HEK293 (cell line): Measurements from ENCODE around the gene PIP5K1B.

ENCODE experiments used
- CTCF ChIA-PET: fragments of 350-600 bp; formaldehyde crosslinking; extraction: SDS; loops from one replicate; lab custom pipeline; 2021; ENCODE audit warnings: antibody characterized with exemption; lab: Yijun Ruan, JAX
- POLR2A ChIA-PET: fragments of 300-600 bp; formaldehyde crosslinking; extraction: SDS; loops from one replicate; lab custom pipeline; 2020; ENCODE audit warnings: antibody characterized with exemption, inconsistent platforms; lab: Yijun Ruan, JAX
- H3K27ac ChIP-seq: fragments of 200-500 bp; sonication (Bioruptor generic); 2 replicates; pipeline ENCODE4 v1.5.1; 2014; ENCODE audit warnings: low read depth, low read length, control low read depth, inconsistent platforms; ENCODE audit errors: extremely low read depth
- H3K36me3 ChIP-seq, 2 experiments: fragments of 200-500 bp in 1 of 2; sonication (Bioruptor generic) in 1 of 2; 1 replicate in 1 of 2; 2 replicates in 1 of 2; pipeline ENCODE4 v1.5.1; 2014 to 2017; ENCODE audit warnings: inconsistent platforms in 2 of 2, low read length in 2 of 2; ENCODE audit not compliant: control insufficient read depth in 2 of 2, insufficient read depth in 1 of 2
- H3K4me1 ChIP-seq: fragments of 200-500 bp; sonication (Bioruptor generic); 2 replicates; pipeline ENCODE4 v1.5.1; 2014; ENCODE audit warnings: mild to moderate bottlenecking, low read length, inconsistent platforms; ENCODE audit not compliant: control insufficient read depth, insufficient read depth
- H3K4me3 ChIP-seq: 2 replicates; pipeline ENCODE4 v1.5.1; 2011; ENCODE audit warnings: low read depth, mild to moderate bottlenecking, control low read depth, low read length, moderate library complexity
- H3K9me3 ChIP-seq: fragments of 200-500 bp; sonication (Bioruptor generic); 2 replicates; pipeline ENCODE4 v1.5.1; 2014; ENCODE audit warnings: low read depth, low read length, inconsistent platforms; ENCODE audit not compliant: control insufficient read depth, insufficient read depth
- PBX3 ChIP-seq: sonication (generic); formaldehyde crosslinking; IDR thresholded peaks from 2 replicates; pipeline ENCODE4 v1.8.1; 2022; ENCODE audit warnings: mild to moderate bottlenecking, moderate library complexity, missing genetic modification reagents
- REPIN1 ChIP-seq: fragments of 450-650 bp; formaldehyde crosslinking; IDR thresholded peaks from 2 replicates; pipeline ENCODE4 v1.5.1; 2017; ENCODE audit warnings: missing biosample characterization, missing genetic modification characterization, low read depth
- SP7 ChIP-seq: fragments of 450-650 bp; formaldehyde crosslinking; IDR thresholded peaks from 2 replicates; pipeline ENCODE4 v1.5.1; 2016; ENCODE audit warnings: missing biosample characterization, missing genetic modification characterization
- YY2 ChIP-seq: fragments of 450-650 bp; formaldehyde crosslinking; IDR thresholded peaks from 2 replicates; pipeline ENCODE4 v1.5.1; 2016; ENCODE audit warnings: missing biosample characterization, missing genetic modification characterization
- ZFP69B ChIP-seq: fragments of 450-650 bp; formaldehyde crosslinking; IDR thresholded peaks from 2 replicates; pipeline ENCODE4 v1.5.1; 2016; ENCODE audit warnings: missing biosample characterization, missing genetic modification characterization
- ZNF202 ChIP-seq: fragments of 450-650 bp; formaldehyde crosslinking; IDR thresholded peaks from 2 replicates; pipeline ENCODE4 v1.5.1; 2016; ENCODE audit warnings: missing biosample characterization, missing genetic modification characterization, borderline replicate concordance
- ZNF211 ChIP-seq: fragments of 450-650 bp; formaldehyde crosslinking; IDR thresholded peaks from 2 replicates; pipeline ENCODE4 v1.5.1; 2016; ENCODE audit warnings: low read depth, missing biosample characterization, missing genetic modification characterization
- ZNF302 ChIP-seq: fragments of 450-650 bp; formaldehyde crosslinking; IDR thresholded peaks from 2 replicates; pipeline ENCODE4 v1.5.1; 2016; ENCODE audit warnings: missing biosample characterization, missing genetic modification characterization, low read depth
- ZNF354C ChIP-seq: fragments of 450-650 bp; formaldehyde crosslinking; IDR thresholded peaks from 2 replicates; pipeline ENCODE4 v1.5.1; 2016; ENCODE audit warnings: missing biosample characterization, missing genetic modification characterization, low read depth, borderline replicate concordance
- ZNF391 ChIP-seq: fragments of 450-650 bp; formaldehyde crosslinking; IDR thresholded peaks from 2 replicates; pipeline ENCODE4 v1.5.1; 2016; ENCODE audit warnings: low read depth, missing biosample characterization, missing genetic modification characterization, borderline replicate concordance
- ZNF473 ChIP-seq: fragments of 450-650 bp; formaldehyde crosslinking; IDR thresholded peaks from 2 replicates; pipeline ENCODE4 v1.5.1; 2017; ENCODE audit warnings: missing biosample characterization, missing genetic modification characterization
- ZNF544 ChIP-seq: fragments of 450-650 bp; formaldehyde crosslinking; IDR thresholded peaks from 2 replicates; pipeline ENCODE4 v1.5.0; 2017; ENCODE audit warnings: missing biosample characterization, missing genetic modification characterization
- ZNF549 ChIP-seq: fragments of 450-650 bp; IDR thresholded peaks from 2 replicates; pipeline ENCODE4 v1.5.1; 2018; ENCODE audit warnings: missing biosample characterization, missing genetic modification characterization, mild to moderate bottlenecking, inconsistent platforms, moderate library complexity
- ZNF624 ChIP-seq: fragments of 450-650 bp; formaldehyde crosslinking; IDR thresholded peaks from 2 replicates; pipeline ENCODE4 v1.5.1; 2017; ENCODE audit warnings: missing biosample characterization, missing genetic modification characterization
- ZNF677 ChIP-seq: fragments of 450-650 bp; IDR thresholded peaks from 2 replicates; pipeline ENCODE4 v1.5.0; 2018; ENCODE audit warnings: missing biosample characterization, mild to moderate bottlenecking, missing genetic modification characterization, moderate library complexity
- ZNF701 ChIP-seq: fragments of 450-650 bp; formaldehyde crosslinking; IDR thresholded peaks from 2 replicates; pipeline ENCODE4 v1.5.1; 2016; ENCODE audit warnings: missing biosample characterization, missing genetic modification characterization
- ZNF776 ChIP-seq: fragments of 450-650 bp; formaldehyde crosslinking; IDR thresholded peaks from 2 replicates; pipeline ENCODE4 v1.5.0; 2017; ENCODE audit warnings: missing biosample characterization, missing genetic modification characterization, borderline replicate concordance
- ZNF791 ChIP-seq: fragments of 450-650 bp; formaldehyde crosslinking; IDR thresholded peaks from 2 replicates; pipeline ENCODE4 v1.5.1; 2016; ENCODE audit warnings: missing biosample characterization, missing genetic modification characterization
- ZSCAN30 ChIP-seq: fragments of 450-650 bp; IDR thresholded peaks from 2 replicates; pipeline ENCODE4 v1.5.1; 2018; ENCODE audit warnings: missing biosample characterization, mild to moderate bottlenecking, missing genetic modification characterization, moderate library complexity
- TF ChIP-seq, protein P1 (sequence below): fragments of 450-650 bp; formaldehyde crosslinking; IDR thresholded peaks from 2 replicates; pipeline ENCODE4 v1.5.1; 2016; ENCODE audit warnings: missing biosample characterization, missing genetic modification characterization
- TF ChIP-seq, protein P2 (sequence below): fragments of 450-650 bp; formaldehyde crosslinking; IDR thresholded peaks from 2 replicates; pipeline ENCODE4 v1.5.1; 2016; ENCODE audit warnings: missing biosample characterization, missing genetic modification characterization
- TF ChIP-seq, protein P3 (sequence below): fragments of 450-650 bp; formaldehyde crosslinking; conservative IDR thresholded peaks from 2 replicates; pipeline ENCODE4 v1.5.1; 2016; ENCODE audit warnings: low read depth, missing biosample characterization, missing genetic modification characterization

The PIP5K1B gene

GRCh38 chr9:68998812-68999211 lies 293.8 kb downstream of the PIP5K1B start (continued):
- TF ChIP-seq ZNF391 (tag by site-specific recombination) (no peak), ZNF211 (tag by site-specific recombination) (no peak), ZNF776 (tag by site-specific recombination) (no peak), ZNF302 (tag by site-specific recombination) (no peak), ZSCAN30 (no peak), ZNF624 (tag by site-specific recombination) (no peak), PBX3 (CRISPR knock-in tag) (no peak), ZNF202 (tag by site-specific recombination) (no peak), ZNF701 (tag by site-specific recombination) (no peak)
- TF ChIP-seq, protein P1, sequence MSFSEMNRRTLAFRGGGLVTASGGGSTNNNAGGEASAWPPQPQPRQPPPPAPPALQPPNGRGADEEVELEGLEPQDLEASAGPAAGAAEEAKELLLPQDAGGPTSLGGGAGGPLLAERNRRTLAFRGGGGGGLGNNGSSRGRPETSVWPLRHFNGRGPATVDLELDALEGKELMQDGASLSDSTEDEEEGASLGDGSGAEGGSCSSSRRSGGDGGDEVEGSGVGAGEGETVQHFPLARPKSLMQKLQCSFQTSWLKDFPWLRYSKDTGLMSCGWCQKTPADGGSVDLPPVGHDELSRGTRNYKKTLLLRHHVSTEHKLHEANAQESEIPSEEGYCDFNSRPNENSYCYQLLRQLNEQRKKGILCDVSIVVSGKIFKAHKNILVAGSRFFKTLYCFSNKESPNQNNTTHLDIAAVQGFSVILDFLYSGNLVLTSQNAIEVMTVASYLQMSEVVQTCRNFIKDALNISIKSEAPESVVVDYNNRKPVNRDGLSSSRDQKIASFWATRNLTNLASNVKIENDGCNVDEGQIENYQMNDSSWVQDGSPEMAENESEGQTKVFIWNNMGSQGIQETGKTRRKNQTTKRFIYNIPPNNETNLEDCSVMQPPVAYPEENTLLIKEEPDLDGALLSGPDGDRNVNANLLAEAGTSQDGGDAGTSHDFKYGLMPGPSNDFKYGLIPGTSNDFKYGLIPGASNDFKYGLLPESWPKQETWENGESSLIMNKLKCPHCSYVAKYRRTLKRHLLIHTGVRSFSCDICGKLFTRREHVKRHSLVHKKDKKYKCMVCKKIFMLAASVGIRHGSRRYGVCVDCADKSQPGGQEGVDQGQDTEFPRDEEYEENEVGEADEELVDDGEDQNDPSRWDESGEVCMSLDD (tag by site-specific recombination), result no peak

DNA sequence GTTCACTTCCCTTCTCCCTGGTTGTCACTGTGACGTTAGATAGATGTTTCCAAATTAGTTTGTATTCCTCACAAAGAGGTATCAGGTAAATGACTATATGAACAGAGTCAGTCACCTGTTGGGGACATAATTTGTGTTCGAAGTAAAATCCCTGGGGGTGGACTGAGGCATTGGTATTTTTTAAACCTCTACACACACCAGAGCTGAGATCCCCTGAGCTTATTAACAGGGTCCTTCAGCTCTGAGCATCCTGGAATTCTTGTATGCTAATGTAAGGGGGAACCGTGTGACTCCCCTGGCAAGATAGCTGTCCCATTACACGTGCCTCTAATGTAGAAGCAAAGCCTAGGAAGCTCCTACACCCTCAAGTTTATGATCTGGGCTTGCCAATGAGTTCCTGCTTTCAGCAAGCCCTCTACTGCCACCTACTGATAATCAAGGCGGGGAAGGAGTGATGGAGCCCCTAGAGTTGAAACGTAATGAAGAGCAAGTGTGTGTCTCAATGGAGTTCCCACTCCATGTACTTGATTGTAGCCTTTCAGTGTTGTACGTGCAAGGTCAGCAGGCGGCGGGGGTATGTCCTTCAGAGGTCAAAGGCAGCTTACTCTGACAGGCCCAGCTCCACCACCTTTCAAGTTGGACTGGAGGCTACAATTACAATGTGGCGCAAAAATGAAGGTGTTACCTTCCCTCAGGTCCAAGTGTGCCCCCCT lies 294.5 kb downstream of the PIP5K1B start:
- no peak overlapping the region for H3K4me3 ChIP-seq
- ChIA-PET POLR2A (interaction anchor here (1.0 kb wide), 1 partner anchor 220 kb away, joined by 4 read pairs; a partner anchor contains a TSS), CTCF (interaction anchor here (0.5 to 6.0 kb wide), 35 partner anchors 9 to 492 kb away, joined by 3 to 71 read pairs (median 4); no protein-coding TSS in a partner anchor)
- H3K27ac ChIP-seq, result no peak overlapping the region
- no peaks in the 10 kb centered on the region for H3K36me3 ChIP-seq
- no peaks in the 10 kb centered on the region for H3K4me1 ChIP-seq
- no peaks in the 10 kb centered on the region for H3K9me3 ChIP-seq
- TF ChIP-seq, protein P2, sequence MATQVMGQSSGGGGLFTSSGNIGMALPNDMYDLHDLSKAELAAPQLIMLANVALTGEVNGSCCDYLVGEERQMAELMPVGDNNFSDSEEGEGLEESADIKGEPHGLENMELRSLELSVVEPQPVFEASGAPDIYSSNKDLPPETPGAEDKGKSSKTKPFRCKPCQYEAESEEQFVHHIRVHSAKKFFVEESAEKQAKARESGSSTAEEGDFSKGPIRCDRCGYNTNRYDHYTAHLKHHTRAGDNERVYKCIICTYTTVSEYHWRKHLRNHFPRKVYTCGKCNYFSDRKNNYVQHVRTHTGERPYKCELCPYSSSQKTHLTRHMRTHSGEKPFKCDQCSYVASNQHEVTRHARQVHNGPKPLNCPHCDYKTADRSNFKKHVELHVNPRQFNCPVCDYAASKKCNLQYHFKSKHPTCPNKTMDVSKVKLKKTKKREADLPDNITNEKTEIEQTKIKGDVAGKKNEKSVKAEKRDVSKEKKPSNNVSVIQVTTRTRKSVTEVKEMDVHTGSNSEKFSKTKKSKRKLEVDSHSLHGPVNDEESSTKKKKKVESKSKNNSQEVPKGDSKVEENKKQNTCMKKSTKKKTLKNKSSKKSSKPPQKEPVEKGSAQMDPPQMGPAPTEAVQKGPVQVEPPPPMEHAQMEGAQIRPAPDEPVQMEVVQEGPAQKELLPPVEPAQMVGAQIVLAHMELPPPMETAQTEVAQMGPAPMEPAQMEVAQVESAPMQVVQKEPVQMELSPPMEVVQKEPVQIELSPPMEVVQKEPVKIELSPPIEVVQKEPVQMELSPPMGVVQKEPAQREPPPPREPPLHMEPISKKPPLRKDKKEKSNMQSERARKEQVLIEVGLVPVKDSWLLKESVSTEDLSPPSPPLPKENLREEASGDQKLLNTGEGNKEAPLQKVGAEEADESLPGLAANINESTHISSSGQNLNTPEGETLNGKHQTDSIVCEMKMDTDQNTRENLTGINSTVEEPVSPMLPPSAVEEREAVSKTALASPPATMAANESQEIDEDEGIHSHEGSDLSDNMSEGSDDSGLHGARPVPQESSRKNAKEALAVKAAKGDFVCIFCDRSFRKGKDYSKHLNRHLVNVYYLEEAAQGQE (tag by site-specific recombination), result no peak
- TF ChIP-seq ZNF354C (tag by site-specific recombination) (no peak), SP7 (tag by site-specific recombination) (no peak), ZNF549 (tag by site-specific recombination) (no peak), ZNF544 (tag by site-specific recombination) (no peak), YY2 (no peak), ZNF473 (no peak), ZNF791 (tag by site-specific recombination) (no peak), REPIN1 (tag by site-specific recombination) (no peak), ZFP69B (tag by site-specific recombination) (no peak), ZNF677 (tag by site-specific recombination) (no peak)
- TF ChIP-seq, protein P3, sequence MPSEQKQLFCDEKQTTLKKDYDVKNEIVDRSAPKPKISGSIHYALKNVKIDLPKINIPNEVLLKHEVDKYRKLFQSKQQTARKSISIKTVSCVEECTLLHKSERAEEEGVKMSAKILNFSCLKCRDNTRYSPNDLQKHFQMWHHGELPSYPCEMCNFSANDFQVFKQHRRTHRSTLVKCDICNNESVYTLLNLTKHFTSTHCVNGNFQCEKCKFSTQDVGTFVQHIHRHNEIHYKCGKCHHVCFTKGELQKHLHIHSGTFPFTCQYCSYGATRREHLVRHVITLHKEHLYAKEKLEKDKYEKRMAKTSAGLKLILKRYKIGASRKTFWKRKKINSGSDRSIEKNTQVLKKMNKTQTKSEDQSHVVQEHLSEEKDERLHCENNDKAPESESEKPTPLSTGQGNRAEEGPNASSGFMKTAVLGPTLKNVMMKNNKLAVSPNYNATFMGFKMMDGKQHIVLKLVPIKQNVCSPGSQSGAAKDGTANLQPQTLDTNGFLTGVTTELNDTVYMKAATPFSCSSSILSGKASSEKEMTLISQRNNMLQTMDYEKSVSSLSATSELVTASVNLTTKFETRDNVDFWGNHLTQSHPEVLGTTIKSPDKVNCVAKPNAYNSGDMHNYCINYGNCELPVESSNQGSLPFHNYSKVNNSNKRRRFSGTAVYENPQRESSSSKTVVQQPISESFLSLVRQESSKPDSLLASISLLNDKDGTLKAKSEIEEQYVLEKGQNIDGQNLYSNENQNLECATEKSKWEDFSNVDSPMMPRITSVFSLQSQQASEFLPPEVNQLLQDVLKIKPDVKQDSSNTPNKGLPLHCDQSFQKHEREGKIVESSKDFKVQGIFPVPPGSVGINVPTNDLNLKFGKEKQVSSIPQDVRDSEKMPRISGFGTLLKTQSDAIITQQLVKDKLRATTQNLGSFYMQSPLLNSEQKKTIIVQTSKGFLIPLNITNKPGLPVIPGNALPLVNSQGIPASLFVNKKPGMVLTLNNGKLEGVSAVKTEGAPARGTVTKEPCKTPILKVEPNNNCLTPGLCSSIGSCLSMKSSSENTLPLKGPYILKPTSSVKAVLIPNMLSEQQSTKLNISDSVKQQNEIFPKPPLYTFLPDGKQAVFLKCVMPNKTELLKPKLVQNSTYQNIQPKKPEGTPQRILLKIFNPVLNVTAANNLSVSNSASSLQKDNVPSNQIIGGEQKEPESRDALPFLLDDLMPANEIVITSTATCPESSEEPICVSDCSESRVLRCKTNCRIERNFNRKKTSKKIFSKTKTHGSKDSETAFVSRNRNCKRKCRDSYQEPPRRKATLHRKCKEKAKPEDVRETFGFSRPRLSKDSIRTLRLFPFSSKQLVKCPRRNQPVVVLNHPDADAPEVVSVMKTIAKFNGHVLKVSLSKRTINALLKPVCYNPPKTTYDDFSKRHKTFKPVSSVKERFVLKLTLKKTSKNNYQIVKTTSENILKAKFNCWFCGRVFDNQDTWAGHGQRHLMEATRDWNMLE (tag by site-specific recombination), result no peak
